ENCODE results near the gene EMILIN2.

DNA sequence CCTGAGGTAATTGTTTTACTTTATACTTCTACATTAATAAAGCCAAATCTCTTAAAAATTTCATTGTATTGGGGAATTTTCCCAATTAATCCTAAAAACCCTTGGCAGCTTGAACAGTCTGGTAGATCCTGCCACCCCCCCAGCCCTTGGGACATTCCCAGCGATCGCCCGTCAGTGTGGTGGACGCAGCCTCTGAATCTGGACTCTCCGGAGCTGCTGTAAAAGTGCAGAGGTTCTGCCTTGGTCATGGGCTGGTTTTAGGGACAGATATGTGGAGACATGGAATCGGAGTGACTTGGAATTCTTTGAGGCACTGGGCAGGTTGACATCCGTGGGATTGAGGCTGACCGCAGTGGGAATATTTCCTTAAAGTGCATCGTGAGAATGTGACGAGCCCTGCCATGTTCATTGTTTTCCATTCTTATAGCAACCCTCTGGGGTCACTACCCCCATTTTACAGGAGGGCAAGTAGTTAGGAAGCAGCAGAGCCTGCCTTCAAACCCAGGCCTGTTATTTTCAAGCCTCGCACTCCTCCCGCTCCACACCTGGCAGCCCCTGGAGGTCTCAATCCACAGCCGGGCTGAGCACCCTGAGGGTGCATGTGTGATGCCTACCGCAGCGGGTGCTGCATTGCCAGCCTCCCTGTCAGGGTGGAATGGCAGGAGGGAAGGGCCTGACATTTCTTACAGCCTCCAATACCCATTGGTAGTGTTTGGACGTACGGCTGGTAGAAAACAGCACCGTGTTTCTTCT is 6.5 kb downstream of the EMILIN2 start:
- TF ChIP-seq POLR2A (IDR thresholded peaks at IDR 0.05; ENCODE audit: low read length) (no peak), GATA1 (IDR thresholded peaks at IDR 0.05; ENCODE audit: low read depth, low read length) (no peak)
